Type B pancreatic cell (in vitro differentiated cells): ENCODE measurements around the gene ZNF132. TPM values are rescaled to one million over a fixed set of nuclear protein-coding genes. Genes with fewer than 3 reads are reported as not detected.
"Not testable (repeated sequence)": the region's sequence is repeated elsewhere in the genome, so short reads cannot be mapped to it uniquely, and the experiment has no call there.

Experiments used
- DNase-seq: peaks from one replicate; pipeline ENCODE4 v3.0.0; 2021; ENCODE audit warnings: mixed read lengths; ENCODE audit not compliant: unreplicated experiment; ENCODE audit errors: extremely low spot score
- H3K27ac Mint-ChIP-seq: 2 replicates; pipeline ENCODE4 v1.8.0; 2021; ENCODE audit warnings: mild to moderate bottlenecking, mixed read lengths
- H3K27me3 Mint-ChIP-seq: 2 replicates; pipeline ENCODE4 v1.8.0; 2021; ENCODE audit warnings: mixed read lengths
- H3K36me3 Mint-ChIP-seq: 2 replicates; pipeline ENCODE4 v1.8.0; 2021; ENCODE audit warnings: mixed read lengths
- H3K4me1 Mint-ChIP-seq: one replicate; pipeline ENCODE4 v1.8.0; 2021; ENCODE audit warnings: mixed read lengths; ENCODE audit not compliant: unreplicated experiment
- H3K4me3 Mint-ChIP-seq: 2 replicates; pipeline ENCODE4 v1.8.0; 2021; ENCODE audit warnings: mild to moderate bottlenecking, mixed read lengths
- H3K9me3 Mint-ChIP-seq: 2 replicates; pipeline ENCODE4 v1.8.0; 2021; ENCODE audit warnings: mixed read lengths
- CTCF ChIP-seq: fragments of 200-600 bp; sonication (generic); conservative IDR thresholded peaks from 2 replicates; pipeline ENCODE4 v1.5.0; 2021; ENCODE audit warnings: antibody characterized with exemption, mild to moderate bottlenecking
- total RNA-seq: library from RNA; stranded (reverse); gene quantifications from 2 replicates; pipeline ENCODE4 v1.2.1, GENCODE V29; 2021; ENCODE audit warnings: low replicate concordance

Gene ZNF132
- total RNA-seq, 1 donor from 2014 or later, result 6.0 TPM

GRCh38 chr19:58451358-58452101 is 11.6 kb upstream of the ZNF132 start, which contains the start of gene ZNF324B:
TSS of gene ZNF324B (plus strand) at chr19:58451622. CDS start at chr19:58453702, 2,080 bp downstream.
- peaks cover 9% of the 10 kb centered on the region for H3K27me3 Mint-ChIP-seq
- H3K9me3 Mint-ChIP-seq, result no peaks in the 10 kb centered on the region
- H3K27ac Mint-ChIP-seq, result peak within 1 kb of the TSS; percentile 60
- H3K4me1 Mint-ChIP-seq, result peaks cover 11% of the 10 kb centered on the region
- peak; percentile 96 for DNase-seq
- H3K4me3 Mint-ChIP-seq, result peak within 1 kb of the TSS; percentile 94
- TF ChIP-seq CTCF, result peak; percentile 28
- peaks cover 4% of the 10 kb centered on the region for H3K36me3 Mint-ChIP-seq

- TF ChIP-seq CTCF, result no peak
- Mint-ChIP-seq H3K27ac (peak overlapping the region; percentile 60), H3K4me3 (peak overlapping the region; percentile 94), H3K27me3 (peaks cover 9% of the 10 kb centered on the region), H3K36me3 (peaks cover 4% of the 10 kb centered on the region), H3K4me1 (peaks cover 11% of the 10 kb centered on the region), H3K9me3 (no peaks in the 10 kb centered on the region)
- no peak for DNase-seq
These were observed 11.0 kb upstream of the ZNF132 start for GRCh38 chr19:58450856-58451357.

GRCh38 chr19:58449980-58450379 is 10.0 kb upstream of the ZNF132 start:
- DNase-seq, H3K4me3 Mint-ChIP-seq, H3K27ac Mint-ChIP-seq, H3K36me3 Mint-ChIP-seq, H3K9me3 Mint-ChIP-seq: not testable (repeated sequence)
- peaks cover 12% of the 10 kb centered on the region for H3K27me3 Mint-ChIP-seq
- H3K4me1 Mint-ChIP-seq, result peaks cover 11% of the 10 kb centered on the region

- H3K4me3 Mint-ChIP-seq, H3K9me3 Mint-ChIP-seq, H3K36me3 Mint-ChIP-seq, DNase-seq, H3K27ac Mint-ChIP-seq: not testable (repeated sequence)
- H3K4me1 Mint-ChIP-seq, result peaks cover 11% of the 10 kb centered on the region
- peaks cover 22% of the 10 kb centered on the region for H3K27me3 Mint-ChIP-seq
These were observed 8.9 kb upstream of the ZNF132 start for GRCh38 chr19:58448860-58449259.

GRCh38 chr19:58442986-58443385 is 3.0 kb upstream of the ZNF132 start:
- peaks cover 12% of the 10 kb centered on the region for H3K9me3 Mint-ChIP-seq
- H3K27me3 Mint-ChIP-seq, result peaks cover 26% of the 10 kb centered on the region
- H3K4me3 Mint-ChIP-seq, DNase-seq, H3K27ac Mint-ChIP-seq: not testable (repeated sequence)
- H3K4me1 Mint-ChIP-seq, result peaks cover 12% of the 10 kb centered on the region
- H3K36me3 Mint-ChIP-seq, result peaks cover 21% of the 10 kb centered on the region

GRCh38 chr19:58440556-58440955 is 603 bp upstream of the ZNF132 start:
- peak overlapping the region; percentile 91 for H3K27ac Mint-ChIP-seq
- peaks cover 24% of the 10 kb centered on the region for H3K9me3 Mint-ChIP-seq
- no peak for TF ChIP-seq CTCF
- H3K27me3 Mint-ChIP-seq, result peaks cover 20% of the 10 kb centered on the region
- peak overlapping the region; percentile 96 for H3K4me3 Mint-ChIP-seq
- H3K4me1 Mint-ChIP-seq, result peaks cover 12% of the 10 kb centered on the region
- DNase-seq, result no peak
- H3K36me3 Mint-ChIP-seq, result peaks cover 42% of the 10 kb centered on the region

- Mint-ChIP-seq H3K9me3 (peaks cover 19% of the 10 kb centered on the region), H3K36me3 (peaks cover 69% of the 10 kb centered on the region), H3K27ac (no peak overlapping the region), H3K4me1 (peaks cover 3% of the 10 kb centered on the region), H3K4me3 (no peak overlapping the region), H3K27me3 (no peaks in the 10 kb centered on the region)
- no peak for DNase-seq
- no peak for TF ChIP-seq CTCF
These were observed 5.7 kb downstream of the ZNF132 start for GRCh38 chr19:58434217-58434616.
